CD8-positive, alpha-beta memory T cell (primary cell): Measurements from ENCODE around the gene WDFY4. TPM values are rescaled to one million over a fixed set of nuclear protein-coding genes. Genes with fewer than 3 reads are reported as not detected.

Source experiments
- CTCF ChIA-PET: fragments of 350-600 bp; sonication (Branson Sonifier 250); formaldehyde crosslinking; loops from one replicate; lab custom pipeline; 2021; ENCODE audit warnings: antibody characterized with exemption; lab: Charles Lee
- POLR2A ChIA-PET: fragments of 350-600 bp; sonication (Branson Sonifier 250); formaldehyde crosslinking; loops from one replicate; lab custom pipeline; 2021; ENCODE audit warnings: antibody characterized with exemption; lab: Charles Lee
- DNase-seq, 5 donors: peaks; one replicate each; pipeline versions ENCODE4 v3.0.0 to v3.0.0-alpha.2; 2020 to 2022; ENCODE audit warnings: mixed read lengths in 1 of 5
- H3K27ac ChIP-seq: one replicate; pipeline ENCODE4 v1.7.0; 2013; ENCODE audit warnings: low read depth, mild to moderate bottlenecking, low read length, moderate library complexity
- H3K27me3 ChIP-seq: 2 replicates; pipeline ENCODE4 v1.7.0; 2013; ENCODE audit warnings: low read length, mild to moderate bottlenecking; ENCODE audit not compliant: insufficient read depth, poor library complexity, severe bottlenecking
- H3K36me3 ChIP-seq: 2 replicates; pipeline ENCODE4 v1.7.0; 2013; ENCODE audit warnings: mild to moderate bottlenecking, low read length, moderate library complexity; ENCODE audit not compliant: insufficient read depth
- H3K4me1 ChIP-seq: 2 replicates; pipeline ENCODE4 v1.7.0; 2013; ENCODE audit warnings: mild to moderate bottlenecking, low read length, moderate library complexity; ENCODE audit not compliant: insufficient read depth
- H3K4me3 ChIP-seq: 2 replicates; pipeline ENCODE4 v1.7.0; 2013; ENCODE audit warnings: mild to moderate bottlenecking, low read length
- H3K9me3 ChIP-seq: 2 replicates; pipeline ENCODE4 v1.7.0; 2013; ENCODE audit warnings: mild to moderate bottlenecking, low read length
- H3K27ac Mint-ChIP-seq, 8 donors: one replicate each; pipeline ENCODE4 v1.8.0; 2020 to 2021; ENCODE audit warnings: mixed read lengths in 8 of 8, mild to moderate bottlenecking in 6 of 8, inconsistent platforms in 3 of 8, moderate library complexity in 3 of 8
- H3K27me3 Mint-ChIP-seq, 2 donors: one replicate each; pipeline ENCODE4 v1.8.0; 2020 to 2021; ENCODE audit warnings: mixed read lengths in 2 of 2, mild to moderate bottlenecking in 1 of 2, moderate library complexity in 1 of 2
- H3K36me3 Mint-ChIP-seq, 3 donors: one replicate each; pipeline ENCODE4 v1.8.0; 2020 to 2021; ENCODE audit warnings: mixed read lengths in 3 of 3, inconsistent platforms in 1 of 3, mild to moderate bottlenecking in 1 of 3
- H3K4me1 Mint-ChIP-seq, 3 donors: one replicate each; pipeline ENCODE4 v1.8.0; 2020 to 2021; ENCODE audit warnings: mixed read lengths in 3 of 3, inconsistent platforms in 1 of 3, mild to moderate bottlenecking in 1 of 3
- H3K4me3 Mint-ChIP-seq, 7 donors: one replicate each; pipeline ENCODE4 v1.8.0; 2020 to 2021; ENCODE audit warnings: mixed read lengths in 7 of 7, mild to moderate bottlenecking in 6 of 7, moderate library complexity in 4 of 7, inconsistent platforms in 2 of 7
- H3K9me3 Mint-ChIP-seq, 5 donors: one replicate each; pipeline ENCODE4 v1.8.0; 2020 to 2022; ENCODE audit warnings: mixed read lengths in 5 of 5, mild to moderate bottlenecking in 3 of 5, moderate library complexity in 2 of 5, inconsistent platforms in 1 of 5
- polyA plus RNA-seq: library from polyadenylated mRNA; unstranded; fragments of 300-500 nt; fragmentation: Illumina TruSeq; gene quantifications from one replicate; pipeline ENCODE4 v1.2.3, GENCODE V29; 2021
- total RNA-seq, 2 experiments: library from RNA; stranded (reverse); gene quantifications; one replicate each; pipeline ENCODE4 v1.2.3, GENCODE V29; 2021

Gene WDFY4
- total and polyA plus RNA-seq, 3 experiments from 2014 or later: 0.20 to 0.35 TPM; not detected in 1

DNA sequence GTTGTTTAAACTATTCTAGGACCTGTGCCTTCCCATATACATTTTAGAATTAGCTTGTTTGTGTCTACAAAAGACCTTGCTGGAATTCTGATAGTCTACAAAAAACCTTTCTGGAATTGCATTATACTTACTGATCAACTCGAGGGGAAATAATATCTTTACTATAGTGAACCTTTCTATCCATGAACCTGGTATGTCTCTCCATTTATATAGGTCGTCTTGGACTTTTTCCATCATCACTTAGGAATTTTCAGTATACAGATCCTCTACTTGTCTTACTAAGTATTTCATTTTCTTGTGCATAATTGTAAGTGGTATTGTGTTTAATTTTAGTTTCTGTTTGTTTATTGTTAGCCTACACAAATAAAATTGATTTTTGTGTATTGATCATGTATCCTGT lies 101.1 kb downstream of the WDFY4 start:
- no peak overlapping the region for H3K4me3 ChIP-seq
- H3K36me3 ChIP-seq: no peaks in the 10 kb centered on the region
- Mint-ChIP-seq H3K4me3 (no peak overlapping the region), H3K36me3 (no peaks in the 10 kb centered on the region), H3K4me1 (no peaks in the 10 kb centered on the region), H3K9me3 (no peaks in the 10 kb centered on the region), H3K27ac (no peak overlapping the region), H3K27me3 (peaks cover 5 to 21% of the 10 kb centered on the region in 2 donors)
- ChIA-PET POLR2A (no interaction called here), CTCF (no interaction called here)
- H3K9me3 ChIP-seq: no peaks in the 10 kb centered on the region
- DNase-seq: no peak
- H3K27ac ChIP-seq: no peak overlapping the region
- no peaks in the 10 kb centered on the region for H3K4me1 ChIP-seq
- H3K27me3 ChIP-seq: no peaks in the 10 kb centered on the region

DNA sequence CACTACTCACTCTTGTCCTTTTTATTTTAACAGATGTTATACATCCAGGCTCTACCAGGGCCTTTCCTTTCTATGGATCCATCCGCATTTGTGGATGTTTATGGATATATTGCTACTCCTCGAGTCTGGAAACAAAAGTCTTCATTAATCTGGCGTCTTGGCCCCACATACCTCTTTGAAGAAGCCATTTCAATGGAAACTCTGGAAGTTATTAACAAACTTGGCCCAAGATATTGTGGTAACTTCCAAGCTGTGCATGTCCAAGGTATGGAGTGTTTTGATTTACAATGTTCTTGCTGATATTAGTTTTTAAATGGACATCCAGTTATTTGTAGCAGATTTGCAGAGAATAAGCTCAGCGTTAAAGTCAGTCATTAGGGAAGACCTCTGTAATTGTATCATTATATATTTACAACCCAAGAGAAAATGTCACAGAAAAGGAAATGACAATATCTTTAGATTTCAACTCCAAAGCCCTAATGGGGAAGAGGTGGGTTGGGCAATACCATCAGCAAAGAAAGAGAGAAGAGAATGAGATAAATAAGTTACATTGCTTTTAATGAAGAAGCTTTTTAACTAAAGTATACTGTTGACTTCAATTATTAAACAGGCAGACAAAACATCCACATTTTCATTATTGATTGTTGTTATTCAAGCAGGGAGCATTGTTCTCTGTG lies 102.1 kb downstream of the WDFY4 start:
- H3K9me3 Mint-ChIP-seq: no peaks in the 10 kb centered on the region
- no peak overlapping the region for H3K27ac Mint-ChIP-seq
- Histone ChIP-seq H3K9me3 (no peaks in the 10 kb centered on the region), H3K36me3 (no peaks in the 10 kb centered on the region), H3K4me1 (no peaks in the 10 kb centered on the region), H3K27ac (no peak overlapping the region), H3K4me3 (no peak overlapping the region), H3K27me3 (no peaks in the 10 kb centered on the region)
- CTCF ChIA-PET: no interaction called here
- H3K4me3 Mint-ChIP-seq: no peak overlapping the region
- H3K27me3 Mint-ChIP-seq: peaks cover 9 to 27% of the 10 kb centered on the region in 2 donors
- no peaks in the 10 kb centered on the region for H3K4me1 Mint-ChIP-seq
- no peak for DNase-seq
- POLR2A ChIA-PET: no interaction called here
- no peaks in the 10 kb centered on the region for H3K36me3 Mint-ChIP-seq

DNA sequence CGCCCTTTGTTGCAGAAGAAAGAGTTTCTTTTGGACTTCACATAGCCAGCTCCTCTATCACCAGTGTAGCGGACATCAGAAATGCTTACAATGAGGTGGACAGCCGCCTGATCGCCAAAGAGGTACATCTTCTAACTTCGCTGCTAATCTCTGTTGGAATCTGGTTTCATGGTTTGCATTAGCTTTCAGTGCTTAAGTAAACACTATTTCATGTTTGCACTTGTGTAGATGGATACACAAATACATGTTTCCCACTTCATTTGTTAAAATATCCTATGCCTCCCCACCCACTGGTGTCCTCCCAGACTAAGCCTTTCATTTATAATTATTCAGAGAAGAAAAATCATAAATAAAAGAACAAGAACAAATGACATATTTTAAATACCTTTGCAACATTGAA lies 103.9 kb downstream of the WDFY4 start:
- CTCF ChIA-PET: no interaction called here

DNA sequence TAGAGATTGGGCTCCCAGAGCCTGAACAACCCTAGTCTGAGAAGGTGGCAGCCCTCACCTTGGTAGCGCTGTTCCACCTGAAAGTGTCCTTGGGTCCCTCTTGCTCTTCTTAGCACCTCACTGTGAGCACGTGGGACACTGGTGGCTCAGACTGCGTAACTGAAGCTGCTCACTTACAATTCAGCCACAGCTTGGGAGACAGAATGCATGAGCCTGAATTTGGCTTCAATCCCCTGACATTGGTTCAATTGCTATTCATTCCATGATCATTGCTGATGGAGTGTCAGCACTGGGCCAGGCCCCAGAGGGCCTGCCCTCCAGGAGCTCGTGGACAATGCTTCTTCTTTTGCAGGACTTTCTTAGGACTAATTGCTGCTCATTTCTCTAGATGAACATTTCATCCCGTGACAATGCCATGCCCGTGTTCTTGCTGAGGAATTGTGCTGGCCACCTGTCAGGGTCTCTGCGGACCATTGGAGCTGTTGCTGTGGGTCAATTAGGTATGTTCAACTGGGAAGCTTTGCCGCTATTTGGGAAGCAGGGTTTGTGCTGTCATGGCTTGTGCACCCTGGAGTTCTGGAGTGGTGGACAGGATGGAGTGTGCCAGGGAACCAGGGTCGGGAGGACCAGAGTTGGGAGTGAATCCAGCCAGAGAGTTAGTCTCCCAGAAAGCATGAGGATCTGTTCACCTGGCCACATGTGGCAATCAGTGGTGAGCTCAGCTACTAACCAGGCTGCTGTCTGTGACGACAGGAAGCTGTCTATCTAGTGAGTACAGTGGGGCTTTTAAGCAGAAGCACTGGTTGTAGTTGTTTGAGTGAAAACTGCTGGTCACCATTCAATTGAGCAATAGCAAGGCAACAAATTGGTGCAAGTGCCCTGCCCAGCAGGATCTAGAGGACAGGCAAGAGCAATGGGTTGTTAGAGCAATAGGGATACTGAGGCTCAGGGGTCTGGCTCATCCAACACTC lies 105.1 kb downstream of the WDFY4 start:
- no peaks in the 10 kb centered on the region for H3K9me3 ChIP-seq
- Mint-ChIP-seq H3K27me3 (peaks cover 13 to 33% of the 10 kb centered on the region in 2 donors), H3K27ac (no peak overlapping the region), H3K4me3 (no peak overlapping the region), H3K36me3 (no peaks in the 10 kb centered on the region), H3K9me3 (peaks cover 0 to 3% (median 0%) of the 10 kb centered on the region in 5 donors), H3K4me1 (no peaks in the 10 kb centered on the region)
- no peak overlapping the region for H3K4me3 ChIP-seq
- no peak for DNase-seq
- no peak overlapping the region for H3K27ac ChIP-seq
- no peaks in the 10 kb centered on the region for H3K36me3 ChIP-seq
- no peaks in the 10 kb centered on the region for H3K27me3 ChIP-seq
- ChIA-PET POLR2A (no interaction called here), CTCF (no interaction called here)
- H3K4me1 ChIP-seq: no peaks in the 10 kb centered on the region

More for the DNA sequence above, 103.9 kb downstream of the WDFY4 start:
- no peak overlapping the region for H3K4me3 ChIP-seq
- Mint-ChIP-seq H3K4me1 (no peaks in the 10 kb centered on the region), H3K27me3 (peaks cover 13 to 33% of the 10 kb centered on the region in 2 donors), H3K9me3 (peaks cover 0 to 3% (median 0%) of the 10 kb centered on the region in 5 donors), H3K36me3 (no peaks in the 10 kb centered on the region), H3K4me3 (no peak overlapping the region), H3K27ac (no peak overlapping the region)
- DNase-seq: no peak
- H3K36me3 ChIP-seq: no peaks in the 10 kb centered on the region
- POLR2A ChIA-PET: no interaction called here
- no peaks in the 10 kb centered on the region for H3K27me3 ChIP-seq
- no peaks in the 10 kb centered on the region for H3K9me3 ChIP-seq
- no peaks in the 10 kb centered on the region for H3K4me1 ChIP-seq
- H3K27ac ChIP-seq: no peak overlapping the region

DNA sequence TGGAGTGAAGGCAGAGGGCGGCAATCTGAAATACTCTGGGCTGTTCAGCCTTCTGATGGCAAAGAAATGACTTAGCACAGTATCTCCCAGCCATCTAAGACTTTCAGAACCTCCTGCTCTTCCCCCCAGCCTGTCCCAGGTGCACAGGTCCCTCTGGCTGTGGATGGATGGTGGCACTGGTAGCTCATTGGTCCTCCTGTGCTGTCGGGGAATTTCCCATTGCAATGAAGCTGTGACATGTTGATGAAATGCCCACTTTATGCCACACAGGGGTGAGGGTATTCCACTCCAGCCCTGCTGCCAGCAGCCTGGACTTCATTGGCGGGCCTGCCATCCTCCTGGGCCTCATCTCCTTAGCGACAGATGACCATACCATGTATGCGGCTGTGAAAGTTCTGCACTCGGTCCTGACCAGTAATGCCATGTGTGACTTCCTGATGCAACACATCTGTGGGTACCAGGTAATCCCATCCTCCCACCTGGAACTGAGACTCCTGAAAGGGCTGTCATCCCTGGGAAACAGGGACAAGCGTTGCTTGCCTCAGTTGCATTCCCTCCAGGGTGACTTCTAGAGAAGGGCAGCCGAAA lies 105.9 kb downstream of the WDFY4 start:
- no peaks in the 10 kb centered on the region for H3K4me1 ChIP-seq

DNA sequence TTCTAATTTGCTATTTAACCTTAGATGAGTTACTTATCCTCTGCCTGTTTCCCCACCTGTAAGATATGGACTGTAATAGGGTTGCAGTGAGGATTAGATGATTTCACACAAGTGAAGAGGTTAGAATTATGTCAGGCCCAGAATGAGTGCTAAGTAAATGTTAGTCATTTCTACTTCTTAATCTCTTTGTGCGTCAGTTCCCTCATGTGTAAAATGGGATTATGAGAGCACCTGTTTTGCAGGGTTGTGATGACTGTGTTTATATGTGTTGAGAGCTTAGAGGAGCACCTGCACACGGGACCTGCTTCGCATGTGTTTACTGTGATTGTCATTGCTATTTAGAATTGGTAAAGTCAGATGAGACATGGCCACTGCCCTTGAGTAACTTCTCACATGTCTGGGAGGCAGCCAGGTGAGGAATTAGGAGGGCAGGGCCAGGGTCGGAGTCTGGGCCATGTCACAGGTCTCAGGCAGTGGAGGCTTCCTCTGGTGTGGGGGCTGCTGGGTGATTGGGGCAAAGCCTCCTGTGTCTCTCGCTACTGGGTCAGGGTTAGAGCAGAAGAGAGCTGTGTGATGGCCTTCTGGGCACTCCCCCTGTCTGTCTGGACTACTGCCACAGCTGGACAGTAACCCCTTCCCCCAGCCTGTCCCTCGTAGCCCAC lies 106.7 kb downstream of the WDFY4 start:
- POLR2A ChIA-PET: no interaction called here
- H3K4me1 ChIP-seq: no peaks in the 10 kb centered on the region
- no peak for DNase-seq
- H3K4me1 Mint-ChIP-seq: no peaks in the 10 kb centered on the region
- H3K27me3 Mint-ChIP-seq: peaks cover 13 to 33% of the 10 kb centered on the region in 2 donors
- H3K27ac ChIP-seq: no peak overlapping the region
- H3K4me3 ChIP-seq: no peak overlapping the region
- no peaks in the 10 kb centered on the region for H3K27me3 ChIP-seq
- H3K9me3 Mint-ChIP-seq: peaks cover 0 to 3% (median 0%) of the 10 kb centered on the region in 5 donors
- H3K27ac Mint-ChIP-seq: no peak overlapping the region
- no peaks in the 10 kb centered on the region for H3K36me3 Mint-ChIP-seq
- CTCF ChIA-PET: no interaction called here
- H3K36me3 ChIP-seq: no peaks in the 10 kb centered on the region
- H3K9me3 ChIP-seq: no peaks in the 10 kb centered on the region
- H3K4me3 Mint-ChIP-seq: no peak overlapping the region

More for the DNA sequence above, 105.9 kb downstream of the WDFY4 start:
- peaks cover 13 to 33% of the 10 kb centered on the region in 2 donors for H3K27me3 Mint-ChIP-seq
- H3K27ac Mint-ChIP-seq: no peak overlapping the region
- H3K4me1 Mint-ChIP-seq: no peaks in the 10 kb centered on the region
- Histone ChIP-seq H3K9me3 (no peaks in the 10 kb centered on the region), H3K36me3 (no peaks in the 10 kb centered on the region), H3K27me3 (no peaks in the 10 kb centered on the region), H3K4me3 (no peak overlapping the region), H3K27ac (no peak overlapping the region)
- DNase-seq: no peak
- POLR2A ChIA-PET: no interaction called here
- H3K4me3 Mint-ChIP-seq: no peak overlapping the region
- H3K9me3 Mint-ChIP-seq: peaks cover 0 to 3% (median 0%) of the 10 kb centered on the region in 5 donors
- CTCF ChIA-PET: no interaction called here
- no peaks in the 10 kb centered on the region for H3K36me3 Mint-ChIP-seq

DNA sequence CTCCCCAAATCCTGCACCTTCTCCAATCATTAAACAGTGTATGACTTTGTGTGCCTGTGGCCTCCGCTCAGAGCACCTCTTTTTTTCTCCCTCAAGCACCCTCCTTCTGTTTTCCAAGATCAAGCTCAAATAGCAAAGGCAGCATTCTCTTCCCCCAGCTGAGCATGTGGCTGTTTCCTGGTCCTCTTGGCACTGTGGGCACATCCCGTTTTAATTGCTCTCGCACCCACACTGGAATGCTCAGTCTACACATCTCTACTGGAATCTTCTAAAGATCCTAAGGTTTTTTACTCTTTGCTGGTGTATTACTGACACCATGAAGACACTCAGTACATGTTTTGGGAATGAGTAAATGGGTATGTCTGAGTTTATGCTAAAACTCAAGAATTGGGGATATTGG lies 107.4 kb downstream of the WDFY4 start:
- H3K4me3 ChIP-seq: no peak overlapping the region
- ChIA-PET CTCF (no interaction called here), POLR2A (no interaction called here)
- no peak overlapping the region for H3K27ac ChIP-seq
- no peak overlapping the region for H3K4me3 Mint-ChIP-seq
- no peaks in the 10 kb centered on the region for H3K4me1 ChIP-seq
- no peak for DNase-seq
- peaks cover 13 to 33% of the 10 kb centered on the region in 2 donors for H3K27me3 Mint-ChIP-seq
- no peak overlapping the region for H3K27ac Mint-ChIP-seq
- H3K36me3 ChIP-seq: no peaks in the 10 kb centered on the region
- H3K36me3 Mint-ChIP-seq: no peaks in the 10 kb centered on the region
- H3K4me1 Mint-ChIP-seq: no peaks in the 10 kb centered on the region
- H3K9me3 ChIP-seq: no peaks in the 10 kb centered on the region
- H3K27me3 ChIP-seq: no peaks in the 10 kb centered on the region
- H3K9me3 Mint-ChIP-seq: peaks cover 0 to 3% (median 0%) of the 10 kb centered on the region in 5 donors
